Ovary (tissue), 3 donors: ENCODE results near the gene PCDHGB4.
"Not testable (repeated sequence)": the region's sequence is repeated elsewhere in the genome, so short reads cannot be mapped to it uniquely, and the experiment has no call there.

Source experiments
- CTCF ChIP-seq, 3 donors: fragments of 450-650 bp in 2 of 3; fragments of 200-600 bp in 1 of 3; IDR thresholded peaks; one replicate each; pipeline versions ENCODE4 v1.5.1 to v1.8.0; 2016 to 2022; ENCODE audit warnings: antibody characterized with exemption in 3 of 3, mild to moderate bottlenecking in 1 of 3
- EP300 ChIP-seq: sonication (generic); formaldehyde crosslinking; IDR thresholded peaks from one replicate; pipeline ENCODE4 v1.6.1; 2017; ENCODE audit warnings: antibody characterized with exemption
- donor health status: DM: no; HTN: no; CAD: no.

GRCh38 chr5:141346017-141346416 is 41.5 kb upstream of the PCDHGB4 start:
- not testable (repeated sequence) for TF ChIP-seq CTCF (IDR thresholded peaks at IDR 0.05); EP300
